ENCODE results near the gene AVEN. TPM values are rescaled to one million over a fixed set of nuclear protein-coding genes. Genes with fewer than 3 reads are reported as not detected.

Gene AVEN
- total RNA-seq, 4 donors from 2014 or later: 14.8 to 38.7 (median 26.9) TPM

DNA sequence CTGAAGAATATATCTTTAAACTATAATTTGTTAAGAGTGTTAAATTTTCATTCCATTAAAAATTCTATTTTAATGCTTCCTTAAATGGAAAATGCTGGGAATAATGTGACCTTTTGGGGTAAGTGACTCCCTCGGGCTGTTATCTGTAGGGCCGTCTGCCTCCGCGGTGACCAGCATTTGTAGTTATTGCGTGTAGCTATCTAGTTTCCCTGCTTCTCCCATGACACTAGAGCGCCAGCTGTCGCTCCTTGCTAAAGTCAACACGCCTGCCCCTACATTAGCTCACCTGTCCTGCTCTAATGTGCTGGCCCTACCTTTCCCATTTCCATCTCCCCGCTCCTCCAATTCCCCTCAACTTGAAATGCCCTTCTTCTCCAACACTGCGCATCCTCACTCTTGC is 83.1 kb downstream of the AVEN start:
- no peak overlapping the region for H3K4me3 ChIP-seq
- no peaks in the 10 kb centered on the region for H3K27me3 ChIP-seq
- H3K9me3 ChIP-seq: no peaks in the 10 kb centered on the region
- H3K4me1 ChIP-seq: no peaks in the 10 kb centered on the region
- ATAC-seq: no peak
- WGBS, 2 donors (ENCODE audit: low coverage in 1 of 2): 67 to 76% methylated on average over 7 to 10 of the region's 10 CpGs
- no peak overlapping the region for H3K27ac ChIP-seq
- H3K36me3 ChIP-seq: no peaks in the 10 kb centered on the region
- TF ChIP-seq, protein P1, sequence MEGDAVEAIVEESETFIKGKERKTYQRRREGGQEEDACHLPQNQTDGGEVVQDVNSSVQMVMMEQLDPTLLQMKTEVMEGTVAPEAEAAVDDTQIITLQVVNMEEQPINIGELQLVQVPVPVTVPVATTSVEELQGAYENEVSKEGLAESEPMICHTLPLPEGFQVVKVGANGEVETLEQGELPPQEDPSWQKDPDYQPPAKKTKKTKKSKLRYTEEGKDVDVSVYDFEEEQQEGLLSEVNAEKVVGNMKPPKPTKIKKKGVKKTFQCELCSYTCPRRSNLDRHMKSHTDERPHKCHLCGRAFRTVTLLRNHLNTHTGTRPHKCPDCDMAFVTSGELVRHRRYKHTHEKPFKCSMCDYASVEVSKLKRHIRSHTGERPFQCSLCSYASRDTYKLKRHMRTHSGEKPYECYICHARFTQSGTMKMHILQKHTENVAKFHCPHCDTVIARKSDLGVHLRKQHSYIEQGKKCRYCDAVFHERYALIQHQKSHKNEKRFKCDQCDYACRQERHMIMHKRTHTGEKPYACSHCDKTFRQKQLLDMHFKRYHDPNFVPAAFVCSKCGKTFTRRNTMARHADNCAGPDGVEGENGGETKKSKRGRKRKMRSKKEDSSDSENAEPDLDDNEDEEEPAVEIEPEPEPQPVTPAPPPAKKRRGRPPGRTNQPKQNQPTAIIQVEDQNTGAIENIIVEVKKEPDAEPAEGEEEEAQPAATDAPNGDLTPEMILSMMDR (IDR thresholded peaks at IDR 0.05): no peak
- TF ChIP-seq EP300 (IDR thresholded peaks at IDR 0.05): no peak
- TF ChIP-seq POLR2AphosphoS5 (IDR thresholded peaks at IDR 0.05): no peak
- no peak for TF ChIP-seq POLR2A (IDR thresholded peaks at IDR 0.05)

DNA sequence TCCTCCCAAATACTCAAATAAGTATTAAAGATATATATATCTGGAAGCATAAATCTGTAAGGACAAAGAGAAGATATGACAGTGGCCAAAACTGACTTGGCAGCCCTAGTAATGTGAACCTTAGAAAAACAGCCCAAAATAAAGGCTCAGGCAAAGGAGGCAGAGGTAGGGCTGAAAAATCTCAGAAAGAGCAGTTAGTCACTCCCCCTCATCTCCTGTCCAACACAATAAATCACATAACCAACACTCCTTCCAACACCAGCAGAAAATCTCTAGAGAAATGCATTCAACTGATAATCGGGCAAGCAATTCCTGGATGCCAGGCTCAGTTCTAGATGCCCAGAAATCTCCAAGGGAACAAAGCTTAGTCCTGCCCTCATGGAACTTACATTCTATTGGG is 92.9 kb downstream of the AVEN start:
- 57 to 82% methylated on average over 1 of the region's 1 CpG for WGBS, 2 donors (ENCODE audit: low coverage in 1 of 2)
- H3K4me1 ChIP-seq: no peaks in the 10 kb centered on the region
- H3K27me3 ChIP-seq: no peaks in the 10 kb centered on the region
- TF ChIP-seq, protein P1 (IDR thresholded peaks at IDR 0.05): no peak
- no peak for TF ChIP-seq POLR2A (IDR thresholded peaks at IDR 0.05)
- no peak for TF ChIP-seq EP300 (IDR thresholded peaks at IDR 0.05)
- TF ChIP-seq POLR2AphosphoS5 (IDR thresholded peaks at IDR 0.05): no peak
- no peaks in the 10 kb centered on the region for H3K9me3 ChIP-seq
- no peaks in the 10 kb centered on the region for H3K36me3 ChIP-seq
- ATAC-seq: no peak
- H3K4me3 ChIP-seq: no peak overlapping the region
- no peak overlapping the region for H3K27ac ChIP-seq

DNA sequence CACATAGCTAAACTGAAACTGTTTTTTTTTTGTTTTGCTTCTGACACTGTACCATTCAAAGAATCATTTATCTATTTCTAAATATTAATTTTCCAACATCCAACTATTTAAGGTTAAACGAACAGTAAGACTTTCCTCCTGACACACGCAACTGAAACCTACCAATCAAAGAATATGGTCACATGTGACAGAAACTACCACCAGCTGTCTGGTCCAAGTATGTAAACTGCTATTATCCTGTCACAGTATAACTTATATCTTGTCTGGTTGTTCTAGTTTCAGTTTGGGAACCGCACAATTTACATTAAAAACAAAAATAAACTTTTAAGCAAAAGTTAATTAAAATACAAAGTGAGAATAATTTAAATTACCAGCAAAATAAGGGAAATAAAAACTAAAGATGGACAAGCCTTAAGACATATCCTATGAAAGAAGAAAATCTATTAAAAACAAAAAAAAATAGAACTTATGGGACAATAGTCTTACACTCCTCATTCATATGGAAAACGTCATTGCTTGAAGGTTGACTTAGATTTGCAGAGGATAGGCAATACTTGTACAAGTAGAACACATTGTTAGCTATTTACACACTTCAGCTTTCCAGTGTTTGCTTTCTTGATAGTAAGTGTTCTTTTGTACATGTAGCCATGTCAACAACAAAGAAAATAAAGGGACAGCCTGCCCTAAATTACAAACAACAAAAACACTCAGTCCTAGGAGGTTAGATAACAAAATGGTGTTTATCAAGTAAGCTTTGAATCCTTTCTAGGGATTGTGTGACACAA is 97.5 kb downstream of the AVEN start:
- H3K9me3 ChIP-seq: no peaks in the 10 kb centered on the region
- no peaks in the 10 kb centered on the region for H3K27me3 ChIP-seq
- ATAC-seq: no peak
- no peak overlapping the region for H3K4me3 ChIP-seq
- H3K36me3 ChIP-seq: no peaks in the 10 kb centered on the region
- H3K27ac ChIP-seq: no peak overlapping the region
- WGBS, 2 donors (ENCODE audit: low coverage in 1 of 2): 85 to 87% methylated on average over 3 to 4 of the region's 4 CpGs
- TF ChIP-seq POLR2AphosphoS5 (IDR thresholded peaks at IDR 0.05) (no peak), POLR2A (IDR thresholded peaks at IDR 0.05) (no peak), EP300 (IDR thresholded peaks at IDR 0.05) (no peak)
- TF ChIP-seq, protein P1 (IDR thresholded peaks at IDR 0.05): no peak
- no peaks in the 10 kb centered on the region for H3K4me1 ChIP-seq

DNA sequence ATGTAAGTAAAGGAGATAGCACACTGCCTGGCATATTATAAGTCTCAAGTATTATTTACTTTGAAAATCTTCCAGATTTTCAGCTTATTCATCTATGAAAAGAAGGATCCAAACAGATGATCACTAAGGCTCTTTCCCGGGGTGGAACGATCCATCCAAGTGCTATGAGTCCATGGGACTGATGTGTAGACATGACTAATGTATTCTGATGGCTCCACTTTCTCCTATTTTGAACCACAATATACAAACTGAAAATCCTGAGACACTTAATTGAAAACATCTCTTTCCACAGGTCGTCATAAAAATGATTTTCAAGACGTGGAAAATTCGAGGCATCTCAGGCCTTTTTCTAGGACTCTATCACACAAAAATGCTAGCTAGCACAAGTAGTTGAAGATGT is 104.1 kb downstream of the AVEN start:
- Histone ChIP-seq H3K36me3 (no peaks in the 10 kb centered on the region), H3K4me3 (no peak overlapping the region), H3K27me3 (no peaks in the 10 kb centered on the region), H3K9me3 (no peaks in the 10 kb centered on the region), H3K4me1 (no peaks in the 10 kb centered on the region), H3K27ac (no peak overlapping the region)
- no peak for ATAC-seq
- 81 to 86% methylated on average over 5 of the region's 5 CpGs for WGBS, 2 donors (ENCODE audit: low coverage in 1 of 2)
- TF ChIP-seq POLR2A (IDR thresholded peaks at IDR 0.05) (no peak), EP300 (IDR thresholded peaks at IDR 0.05) (no peak), POLR2AphosphoS5 (IDR thresholded peaks at IDR 0.05) (no peak)
- TF ChIP-seq, protein P1 (IDR thresholded peaks at IDR 0.05): no peak

DNA sequence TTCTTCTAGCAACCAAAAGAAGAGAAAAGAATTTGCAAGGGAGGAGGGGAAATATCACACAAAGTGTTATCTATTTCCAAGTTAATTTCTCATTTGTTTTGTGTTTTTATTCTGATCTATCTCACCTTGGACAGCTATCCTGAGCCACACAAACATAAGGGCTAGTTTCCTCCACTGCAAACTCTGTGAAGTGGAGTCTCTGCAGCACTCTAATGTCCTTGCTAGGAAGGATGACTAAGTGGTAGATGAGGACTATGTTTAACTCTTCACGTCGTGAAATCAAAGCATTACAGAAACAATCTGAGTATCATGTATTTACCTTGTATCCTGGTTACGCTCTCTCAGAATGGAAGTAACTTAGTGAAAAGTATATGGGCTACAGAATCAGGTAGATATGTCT is 104.6 kb downstream of the AVEN start:
- 53 to 54% methylated on average over 3 of the region's 3 CpGs for WGBS, 2 donors (ENCODE audit: low coverage in 1 of 2)
- H3K27me3 ChIP-seq: no peaks in the 10 kb centered on the region
- no peaks in the 10 kb centered on the region for H3K9me3 ChIP-seq
- no peaks in the 10 kb centered on the region for H3K36me3 ChIP-seq
- ATAC-seq: no peak
- no peak overlapping the region for H3K27ac ChIP-seq
- TF ChIP-seq POLR2AphosphoS5 (IDR thresholded peaks at IDR 0.05) (no peak), EP300 (IDR thresholded peaks at IDR 0.05) (no peak), POLR2A (IDR thresholded peaks at IDR 0.05) (no peak)
- TF ChIP-seq, protein P1 (IDR thresholded peaks at IDR 0.05): no peak
- no peak overlapping the region for H3K4me3 ChIP-seq
- no peaks in the 10 kb centered on the region for H3K4me1 ChIP-seq
